Hepatocyte (in vitro differentiated cells): ENCODE results near the gene PTPRD. TPM values are rescaled to one million over a fixed set of nuclear protein-coding genes. Genes with fewer than 3 reads are reported as not detected.
A peak's percentile ranks its signal among the peaks of the same experiment; 100 is the strongest.

ENCODE experiments used
- DNase-seq: peaks from one replicate; pipeline ENCODE4 v3.0.0-alpha.2; 2016; ENCODE audit warnings: low spot score
- H2AFZ ChIP-seq: fragments of 200-600 bp; sonication (generic); 2 replicates; pipeline ENCODE4 v1.6.0; 2016; ENCODE audit warnings: antibody characterized with exemption, mild to moderate bottlenecking
- H3K27ac ChIP-seq: fragments of 200-600 bp; sonication (generic); 2 replicates; pipeline ENCODE4 v1.5.1; 2016; ENCODE audit warnings: mild to moderate bottlenecking
- H3K27me3 ChIP-seq: fragments of 200-600 bp; sonication (generic); 2 replicates; pipeline ENCODE4 v1.6.1; 2016
- H3K36me3 ChIP-seq: fragments of 200-600 bp; sonication (generic); replicated peaks from 2 replicates; pipeline ENCODE4 v1.5.1; 2016; ENCODE audit warnings: low read depth; ENCODE audit not compliant: insufficient read depth
- H3K4me1 ChIP-seq: fragments of 200-600 bp; sonication (generic); 2 replicates; pipeline ENCODE4 v1.5.1; 2016; ENCODE audit warnings: mild to moderate bottlenecking, moderate library complexity; ENCODE audit not compliant: insufficient read depth
- H3K4me2 ChIP-seq: fragments of 200-600 bp; sonication (generic); 2 replicates; pipeline ENCODE4 v1.6.0; 2016
- H3K4me3 ChIP-seq: fragments of 200-600 bp; sonication (generic); 2 replicates; pipeline ENCODE4 v1.5.1; 2016; ENCODE audit warnings: mild to moderate bottlenecking
- H3K79me2 ChIP-seq: fragments of 200-600 bp; sonication (generic); 2 replicates; pipeline ENCODE4 v1.6.0; 2017; ENCODE audit warnings: mild to moderate bottlenecking
- H3K9me2 ChIP-seq: fragments of 200-600 bp; sonication (generic); replicated peaks from 2 replicates; pipeline ENCODE4 v1.6.0; 2017; ENCODE audit warnings: mild to moderate bottlenecking; ENCODE audit not compliant: insufficient read depth
- H3K9me3 ChIP-seq: fragments of 200-600 bp; sonication (generic); 2 replicates; pipeline ENCODE4 v1.5.1; 2016; ENCODE audit warnings: low read depth, mild to moderate bottlenecking
- H4K20me1 ChIP-seq: fragments of 200-600 bp; sonication (generic); 2 replicates; pipeline ENCODE4 v1.6.0; 2016; ENCODE audit warnings: mild to moderate bottlenecking; ENCODE audit not compliant: insufficient read depth, poor library complexity, severe bottlenecking
- EZH2 ChIP-seq: fragments of 200-600 bp; sonication (generic); IDR thresholded peaks from 2 replicates; pipeline ENCODE4 v1.6.1; 2016; ENCODE audit warnings: antibody characterized with exemption, mild to moderate bottlenecking, borderline replicate concordance
- EZH2phosphoT487 ChIP-seq: fragments of 200-600 bp; sonication (generic); IDR thresholded peaks from one replicate; pipeline ENCODE4 v1.6.1; 2018; ENCODE audit warnings: antibody characterized with exemption, mild to moderate bottlenecking, low read depth, moderate library complexity; ENCODE audit not compliant: unreplicated experiment, severe bottlenecking
- WGBS: methylation state at CpG from one replicate; pipeline ENCODE4 v1.1.6; 2016; ENCODE audit warnings: low lambda C conversion rate; ENCODE audit errors: missing lambda C conversion rate; 5-methylcytosine and 5-hydroxymethylcytosine counted together
- polyA plus RNA-seq: library from polyadenylated mRNA; unstranded; fragments of >200 nt; fragmentation: Nextera tagmentation; extraction: Ambion mirVana; gene quantifications from 2 replicates; pipeline ENCODE4 v1.2.1, GENCODE V29; 2016
- total RNA-seq: library from RNA; depleted of rRNA; stranded (reverse); fragments of >200 nt; gene quantifications from 2 replicates; pipeline ENCODE4 v1.2.3, GENCODE V29; 2014
- TF ChIP-seq, protein P1 (sequence below): fragments of 200-600 bp; sonication (generic); IDR thresholded peaks from 2 replicates; pipeline ENCODE4 v1.5.1; 2016; ENCODE audit warnings: antibody characterized with exemption, mild to moderate bottlenecking; ENCODE audit not compliant: poor library complexity

Gene PTPRD
- total and polyA plus RNA-seq, 2 experiments from 2014 or later, result 6.5 to 77.6 TPM

DNA sequence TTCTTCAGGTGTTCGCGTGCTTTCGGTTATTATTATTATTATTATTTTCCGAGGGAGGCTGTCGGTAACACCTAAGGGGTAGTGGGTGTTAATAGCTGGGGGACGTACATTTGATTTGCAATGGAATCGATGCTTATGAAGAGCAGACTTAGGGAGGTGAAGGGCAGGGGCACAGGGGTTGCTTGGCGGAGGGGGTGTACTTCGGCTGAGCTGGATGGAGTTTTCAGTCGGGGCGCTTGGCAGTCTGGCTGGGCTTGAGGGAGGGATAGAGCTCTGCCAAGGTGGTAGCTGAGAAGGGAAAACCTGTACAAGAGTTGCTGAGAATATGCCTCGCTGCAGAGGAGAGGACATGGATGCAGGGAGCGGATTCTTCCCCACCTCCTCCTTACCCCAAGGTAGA is 617 bp upstream of the PTPRD start:
- WGBS, result 8% methylated on average over 12 of the region's 13 CpGs
- no peaks in the 10 kb centered on the region for H4K20me1 ChIP-seq
- H3K9me3 ChIP-seq, result no peaks in the 10 kb centered on the region
- H3K27ac ChIP-seq, result no peak overlapping the region
- peak overlapping the region; percentile 97 for H2AFZ ChIP-seq
- DNase-seq, result peak; percentile 8
- peak overlapping the region; percentile 93 for H3K4me3 ChIP-seq
- TF ChIP-seq EZH2 (no peak), EZH2phosphoT487 (no peak)
- TF ChIP-seq, protein P1, sequence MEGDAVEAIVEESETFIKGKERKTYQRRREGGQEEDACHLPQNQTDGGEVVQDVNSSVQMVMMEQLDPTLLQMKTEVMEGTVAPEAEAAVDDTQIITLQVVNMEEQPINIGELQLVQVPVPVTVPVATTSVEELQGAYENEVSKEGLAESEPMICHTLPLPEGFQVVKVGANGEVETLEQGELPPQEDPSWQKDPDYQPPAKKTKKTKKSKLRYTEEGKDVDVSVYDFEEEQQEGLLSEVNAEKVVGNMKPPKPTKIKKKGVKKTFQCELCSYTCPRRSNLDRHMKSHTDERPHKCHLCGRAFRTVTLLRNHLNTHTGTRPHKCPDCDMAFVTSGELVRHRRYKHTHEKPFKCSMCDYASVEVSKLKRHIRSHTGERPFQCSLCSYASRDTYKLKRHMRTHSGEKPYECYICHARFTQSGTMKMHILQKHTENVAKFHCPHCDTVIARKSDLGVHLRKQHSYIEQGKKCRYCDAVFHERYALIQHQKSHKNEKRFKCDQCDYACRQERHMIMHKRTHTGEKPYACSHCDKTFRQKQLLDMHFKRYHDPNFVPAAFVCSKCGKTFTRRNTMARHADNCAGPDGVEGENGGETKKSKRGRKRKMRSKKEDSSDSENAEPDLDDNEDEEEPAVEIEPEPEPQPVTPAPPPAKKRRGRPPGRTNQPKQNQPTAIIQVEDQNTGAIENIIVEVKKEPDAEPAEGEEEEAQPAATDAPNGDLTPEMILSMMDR, result no peak
- H3K36me3 ChIP-seq, result no peaks in the 10 kb centered on the region
- no peaks in the 10 kb centered on the region for H3K79me2 ChIP-seq
- peaks cover 4% of the 10 kb centered on the region for H3K4me1 ChIP-seq
- no peaks in the 10 kb centered on the region for H3K9me2 ChIP-seq
- peaks cover 44% of the 10 kb centered on the region for H3K27me3 ChIP-seq
- peak overlapping the region; percentile 95 for H3K4me2 ChIP-seq

GRCh38 chr9:10605388-10605787 is 7.4 kb downstream of the PTPRD start:
- Histone ChIP-seq H3K27me3 (no peaks in the 10 kb centered on the region), H3K9me2 (no peaks in the 10 kb centered on the region), H3K79me2 (no peaks in the 10 kb centered on the region), H2AFZ (no peak overlapping the region), H3K4me3 (no peak overlapping the region), H3K4me1 (no peaks in the 10 kb centered on the region), H3K4me2 (no peak overlapping the region), H3K9me3 (no peaks in the 10 kb centered on the region), H3K36me3 (no peaks in the 10 kb centered on the region), H4K20me1 (no peaks in the 10 kb centered on the region), H3K27ac (no peak overlapping the region)
- 76% methylated on average over 4 of the region's 4 CpGs for WGBS
- no peak for TF ChIP-seq EZH2phosphoT487
- TF ChIP-seq EZH2, result no peak
- TF ChIP-seq, protein P1, result no peak
- no peak for DNase-seq

- no peak for TF ChIP-seq EZH2phosphoT487
- TF ChIP-seq, protein P1, result no peak
- TF ChIP-seq EZH2, result no peak
- WGBS, result 45% methylated on average over 1 of the region's 1 CpG
- no peak for DNase-seq
- Histone ChIP-seq H4K20me1 (no peaks in the 10 kb centered on the region), H3K4me2 (no peak overlapping the region), H3K9me2 (no peaks in the 10 kb centered on the region), H3K4me1 (no peaks in the 10 kb centered on the region), H3K4me3 (no peak overlapping the region), H3K27ac (no peak overlapping the region), H3K79me2 (no peaks in the 10 kb centered on the region), H3K36me3 (no peaks in the 10 kb centered on the region), H2AFZ (no peak overlapping the region), H3K27me3 (no peaks in the 10 kb centered on the region), H3K9me3 (no peaks in the 10 kb centered on the region)
These were observed 7.9 kb downstream of the PTPRD start for GRCh38 chr9:10604927-10605326.

DNA sequence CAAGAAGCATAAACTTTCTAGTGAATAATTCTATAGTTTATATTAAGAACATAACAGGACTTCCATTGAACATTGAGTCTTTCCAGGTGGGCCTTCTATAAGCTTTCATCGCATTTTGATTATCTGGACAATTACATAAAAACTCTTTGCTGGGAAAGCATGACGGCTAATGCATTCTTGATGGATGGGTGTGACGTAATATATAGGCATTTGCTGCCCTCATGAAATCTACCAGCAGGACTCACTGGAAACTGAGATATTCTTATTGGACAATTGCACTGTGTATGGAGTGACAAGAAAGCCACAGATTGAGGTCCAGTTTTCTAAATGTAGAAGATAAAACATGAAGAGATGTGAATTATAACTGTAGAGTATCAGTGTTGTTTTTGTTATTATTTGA is 15.0 kb downstream of the PTPRD start:
- no peak overlapping the region for H3K4me3 ChIP-seq
- H2AFZ ChIP-seq, result no peak overlapping the region
- no peaks in the 10 kb centered on the region for H3K36me3 ChIP-seq
- H3K27me3 ChIP-seq, result no peaks in the 10 kb centered on the region
- no peak for DNase-seq
- no peaks in the 10 kb centered on the region for H4K20me1 ChIP-seq
- TF ChIP-seq EZH2, result no peak
- TF ChIP-seq EZH2phosphoT487, result no peak
- TF ChIP-seq, protein P1, result no peak
- no peak overlapping the region for H3K4me2 ChIP-seq
- H3K79me2 ChIP-seq, result no peaks in the 10 kb centered on the region
- H3K9me3 ChIP-seq, result no peaks in the 10 kb centered on the region
- no peaks in the 10 kb centered on the region for H3K4me1 ChIP-seq
- no peaks in the 10 kb centered on the region for H3K9me2 ChIP-seq
- H3K27ac ChIP-seq, result no peak overlapping the region
- 72% methylated on average over 3 of the region's 3 CpGs for WGBS
